ENCODE results near the gene TRIML2. TPM values are rescaled to one million over a fixed set of nuclear protein-coding genes. Genes with fewer than 3 reads are reported as not detected.

TRIML2 gene
- total and polyA plus RNA-seq, 10 of the 15 experiments (the other 5 are each of a cell fraction or from before 2014, with no cell fraction given), result not detected

GRCh38 chr4:188139671-188140070, 30.3 kb upstream of the TRIML2 start:
- no peak for ATAC-seq
- H3K36me3 ChIP-seq (ENCODE audit: control insufficient read depth in 2 of 2, insufficient read depth in 2 of 2, low read length in 1 of 2), result no peaks in the 10 kb centered on the region
- no peak overlapping the region for H3K4me2 ChIP-seq (ENCODE audit: control insufficient read depth, insufficient read depth)
- no TSS peak for BruUV-seq (replicated peaks)
- no peak overlapping the region for H3K9ac ChIP-seq (ENCODE audit: control insufficient read depth, insufficient read depth, low read length)
- H3K79me2 ChIP-seq (ENCODE audit: control insufficient read depth, insufficient read depth, low read length), result no peaks in the 10 kb centered on the region
- 41% methylated on average over 19 of the region's 19 CpGs for WGBS (ENCODE audit: insufficient coverage, insufficient replicate concordance, low lambda C conversion rate, missing lambda C conversion rate)
- in situ Hi-C loops (cut with MboI) (no loop called here), intact Hi-C loops (cut with micrococcal nuclease; ENCODE audit: unreplicated experiment) (no loop called here)
- SMC1A ChIA-PET (ENCODE audit: uncharacterized antibody, unreplicated experiment), result no interaction called here
- no peak for DNase-seq (ENCODE audit: low read depth, low spot score)
- peaks cover 1% of the 10 kb centered on the region; the same call in 1 of the 3 replicates for H3K9me3 ChIP-seq (replicated peaks; ENCODE audit: control insufficient read depth, insufficient read depth, low read length)
- FAIRE-seq, result no peak
- TF ChIP-seq NFXL1 (IDR thresholded peaks at IDR 0.05; ENCODE audit: borderline replicate concordance) (no peak), PAX8 (IDR thresholded peaks at IDR 0.05) (no peak), RELB (IDR thresholded peaks at IDR 0.05; ENCODE audit: low read depth) (no peak), ZNF687 (IDR thresholded peaks at IDR 0.05) (no peak), MEF2B (IDR thresholded peaks at IDR 0.05; ENCODE audit: partially characterized antibody, poor library complexity, severe bottlenecking) (no peak), CEBPZ (IDR thresholded peaks at IDR 0.05; ENCODE audit: low read depth, low read length) (no peak), PRDM15 (CRISPR knock-in tag; IDR thresholded peaks at IDR 0.05) (no peak)
- RAD21 ChIA-PET (ENCODE audit: unreplicated experiment), result no interaction called here
- no peak overlapping the region for H3K27ac ChIP-seq (ENCODE audit: control insufficient read depth, insufficient read depth)
- no peak overlapping the region for H3K4me3 ChIP-seq
- CTCF ChIA-PET, result no interaction called here
- H4K20me1 ChIP-seq (ENCODE audit: control insufficient read depth, insufficient read depth), result no peaks in the 10 kb centered on the region
- H2AFZ ChIP-seq (ENCODE audit: control insufficient read depth, low read depth, low read length), result no peak overlapping the region
- POLR2A ChIA-PET, result no interaction called here
- H3K27me3 ChIP-seq (replicated peaks in 1 of 2; ENCODE audit: control insufficient read depth in 2 of 2, insufficient read depth in 2 of 2, low read length in 1 of 2), result no peaks in the 10 kb centered on the region
- H3K4me1 ChIP-seq (ENCODE audit: control insufficient read depth, insufficient read depth, low read length), result no peaks in the 10 kb centered on the region

Measured in GM12878 (cell line).